ENCODE results near the gene CGB8. TPM values are rescaled to one million over a fixed set of nuclear protein-coding genes. Genes with fewer than 3 reads are reported as not detected.
"Not testable (repeated sequence)": the region's sequence is repeated elsewhere in the genome, so short reads cannot be mapped to it uniquely, and the experiment has no call there.

The CGB8 gene
- total RNA-seq, 3 donors from 2014 or later, result not detected

DNA sequence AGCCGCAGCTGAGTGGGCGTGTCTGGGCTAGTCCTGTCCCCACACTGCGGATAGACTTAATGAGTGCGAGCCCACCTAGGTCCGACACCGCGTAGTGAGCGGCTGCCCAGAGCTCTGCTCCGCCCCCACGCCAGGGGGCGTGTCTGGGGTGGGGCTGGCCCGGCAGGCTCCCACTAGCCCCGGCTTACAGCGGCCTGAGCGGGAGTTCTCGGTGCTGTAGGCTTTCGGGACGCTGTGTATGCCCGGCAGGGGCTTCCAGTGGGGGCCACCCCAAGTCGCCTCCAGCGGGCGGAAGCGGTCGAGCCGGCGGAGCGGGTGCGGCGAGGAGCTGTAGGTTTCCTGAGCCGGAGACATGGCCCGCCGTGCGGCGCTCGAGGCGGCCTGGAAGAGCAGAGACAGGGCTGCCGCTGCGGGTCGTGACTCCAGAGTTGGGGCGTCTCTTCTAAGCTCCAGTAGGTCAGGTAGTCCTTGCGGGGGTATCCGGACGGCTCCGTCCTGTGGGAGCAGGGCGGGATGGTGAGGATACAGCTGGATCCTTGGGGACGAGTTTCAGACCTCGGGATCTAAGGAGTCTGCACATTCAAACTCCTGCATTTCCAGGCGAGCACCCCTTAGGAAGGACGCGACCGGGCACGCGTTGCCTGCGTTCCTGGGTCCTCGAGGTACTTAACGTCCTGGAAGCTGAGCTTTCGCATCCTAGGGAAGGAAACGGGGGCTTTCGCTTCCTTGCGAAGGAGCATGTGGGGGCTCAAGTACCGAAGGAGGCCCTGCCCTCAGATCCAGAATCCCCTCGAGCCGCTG, 7.4 kb upstream of the CGB8 start:
- peaks cover 13% of the 10 kb centered on the region for H3K4me1 ChIP-seq (ENCODE audit: low read depth)
- TF ChIP-seq, protein P1, sequence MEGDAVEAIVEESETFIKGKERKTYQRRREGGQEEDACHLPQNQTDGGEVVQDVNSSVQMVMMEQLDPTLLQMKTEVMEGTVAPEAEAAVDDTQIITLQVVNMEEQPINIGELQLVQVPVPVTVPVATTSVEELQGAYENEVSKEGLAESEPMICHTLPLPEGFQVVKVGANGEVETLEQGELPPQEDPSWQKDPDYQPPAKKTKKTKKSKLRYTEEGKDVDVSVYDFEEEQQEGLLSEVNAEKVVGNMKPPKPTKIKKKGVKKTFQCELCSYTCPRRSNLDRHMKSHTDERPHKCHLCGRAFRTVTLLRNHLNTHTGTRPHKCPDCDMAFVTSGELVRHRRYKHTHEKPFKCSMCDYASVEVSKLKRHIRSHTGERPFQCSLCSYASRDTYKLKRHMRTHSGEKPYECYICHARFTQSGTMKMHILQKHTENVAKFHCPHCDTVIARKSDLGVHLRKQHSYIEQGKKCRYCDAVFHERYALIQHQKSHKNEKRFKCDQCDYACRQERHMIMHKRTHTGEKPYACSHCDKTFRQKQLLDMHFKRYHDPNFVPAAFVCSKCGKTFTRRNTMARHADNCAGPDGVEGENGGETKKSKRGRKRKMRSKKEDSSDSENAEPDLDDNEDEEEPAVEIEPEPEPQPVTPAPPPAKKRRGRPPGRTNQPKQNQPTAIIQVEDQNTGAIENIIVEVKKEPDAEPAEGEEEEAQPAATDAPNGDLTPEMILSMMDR (IDR thresholded peaks at IDR 0.05), result no peak
- intact Hi-C loops (cut with DNase I, micrococcal nuclease), result no loop called here
- H3K9me3 ChIP-seq, result no peaks in the 10 kb centered on the region
- H3K36me3 ChIP-seq (ENCODE audit: low read depth), result no peaks in the 10 kb centered on the region
- peak; percentile 87 for ATAC-seq
- H3K4me3 ChIP-seq, result no peak overlapping the region
- peak; percentile 62 to 77 (median 74) for DNase-seq

DNA sequence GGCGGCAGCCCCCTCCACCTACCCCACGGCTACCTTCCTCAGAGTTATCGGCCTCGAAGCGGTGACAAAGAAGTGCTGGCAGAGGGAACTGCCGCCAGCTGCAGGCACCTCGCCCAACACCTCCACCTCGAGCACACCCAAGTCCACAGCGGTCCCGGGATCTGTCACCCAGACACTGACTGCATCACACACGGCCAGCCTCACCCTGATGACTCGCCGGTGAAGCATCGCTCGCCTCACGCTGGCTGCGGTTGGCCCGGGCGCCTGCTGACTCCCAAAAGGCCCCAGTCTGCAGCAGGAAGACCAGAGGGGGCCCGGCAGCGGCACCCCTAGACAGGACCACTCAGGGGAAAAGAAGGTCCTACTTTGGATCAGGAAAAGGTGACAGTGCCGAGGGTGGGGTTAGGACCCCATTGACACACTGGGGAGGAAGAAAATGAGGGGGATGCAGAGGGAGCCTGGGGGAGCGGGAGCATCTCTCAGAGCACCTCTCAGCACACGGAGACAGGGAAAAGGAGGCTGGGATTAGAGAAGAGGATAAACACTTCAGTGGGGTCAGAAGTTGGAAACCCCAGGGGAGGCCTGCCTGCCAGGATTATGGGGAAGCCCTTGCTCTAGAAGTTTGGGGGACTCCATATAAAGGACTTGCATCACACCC, 1.6 kb upstream of the CGB8 start:
- H3K4me3 ChIP-seq; H3K9me3 ChIP-seq; H3K4me1 ChIP-seq (ENCODE audit: low read depth); DNase-seq; intact Hi-C loops (cut with DNase I, micrococcal nuclease); H3K36me3 ChIP-seq (ENCODE audit: low read depth); ATAC-seq: not testable (repeated sequence)

DNA sequence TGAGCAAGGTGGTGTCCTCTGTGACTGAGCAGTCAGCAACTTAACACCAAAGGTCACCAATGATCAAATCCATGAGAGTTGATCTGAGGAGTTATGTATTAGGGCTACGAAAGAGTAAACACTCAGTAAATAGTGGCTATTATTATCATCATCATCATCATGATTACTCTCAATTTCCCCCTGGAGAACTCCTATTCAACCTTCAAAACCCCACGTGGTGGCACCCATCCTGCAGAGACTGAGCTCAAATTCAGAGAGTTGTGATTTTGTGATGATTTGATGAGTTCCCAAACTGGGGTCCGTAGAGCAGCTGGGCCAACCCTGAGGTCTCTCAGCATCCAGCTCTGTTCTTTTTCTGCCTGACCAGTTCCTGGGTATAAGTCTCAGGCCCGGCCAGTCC, 923 bp upstream of the CGB8 start:
- H3K36me3 ChIP-seq (ENCODE audit: low read depth); intact Hi-C loops (cut with DNase I, micrococcal nuclease); H3K9me3 ChIP-seq; H3K4me1 ChIP-seq (ENCODE audit: low read depth); H3K4me3 ChIP-seq; DNase-seq; ATAC-seq: not testable (repeated sequence)

DNA sequence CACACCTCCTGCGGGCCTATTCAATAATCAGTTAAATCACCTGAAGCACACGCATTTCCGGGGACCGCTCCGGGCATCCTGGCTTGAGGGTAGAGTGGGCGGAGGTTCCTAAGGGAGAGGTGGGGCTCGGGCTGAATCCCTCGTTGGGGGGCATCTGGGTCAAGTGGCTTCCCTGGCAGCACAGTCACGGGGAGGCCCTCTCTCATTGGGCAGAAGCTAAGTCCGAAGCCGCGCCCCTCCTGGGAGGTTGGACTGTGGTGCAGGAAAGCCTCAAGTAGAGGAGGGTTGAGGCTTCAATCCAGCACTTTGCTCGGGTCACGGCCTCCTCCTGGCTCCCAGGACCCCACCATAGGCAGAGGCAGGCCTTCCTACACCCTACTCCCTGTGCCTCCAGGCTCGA, 5.4 kb downstream of the CGB8 start, which contains the start of gene CGB5:
Gene CGB5 (plus strand): TSS at position 301 of the 400 bp plus-strand sequence. CDS start 362 bp downstream, outside the sequence.
- not testable (repeated sequence) for H3K36me3 ChIP-seq (ENCODE audit: low read depth)

DNA sequence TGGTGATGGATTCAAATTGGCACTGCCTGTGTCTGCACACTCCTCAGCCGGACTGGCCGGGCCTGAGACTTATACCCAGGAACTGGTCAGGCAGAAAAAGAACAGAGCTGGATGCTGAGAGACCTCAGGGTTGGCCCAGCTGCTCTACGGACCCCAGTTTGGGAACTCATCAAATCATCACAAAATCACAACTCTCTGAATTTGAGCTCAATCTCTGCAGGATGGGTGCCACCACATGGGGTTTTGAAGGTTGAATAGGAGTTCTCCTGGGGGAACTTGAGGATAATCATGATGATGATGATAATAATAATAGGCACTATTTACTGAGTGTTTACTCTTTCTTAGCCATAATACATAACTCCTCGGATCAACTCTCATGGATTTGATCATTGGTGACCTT, 6.2 kb downstream of the CGB8 start:
- DNase-seq; H3K36me3 ChIP-seq (ENCODE audit: low read depth); intact Hi-C loops (cut with DNase I, micrococcal nuclease); H3K4me1 ChIP-seq (ENCODE audit: low read depth); H3K9me3 ChIP-seq; H3K4me3 ChIP-seq; ATAC-seq: not testable (repeated sequence)

More for the DNA sequence above, 5.4 kb downstream of the CGB8 start, which contains the start of gene CGB5:
- H3K9me3 ChIP-seq; ATAC-seq; H3K4me3 ChIP-seq; H3K4me1 ChIP-seq (ENCODE audit: low read depth); intact Hi-C loops (cut with DNase I, micrococcal nuclease); DNase-seq: not testable (repeated sequence)

DNA sequence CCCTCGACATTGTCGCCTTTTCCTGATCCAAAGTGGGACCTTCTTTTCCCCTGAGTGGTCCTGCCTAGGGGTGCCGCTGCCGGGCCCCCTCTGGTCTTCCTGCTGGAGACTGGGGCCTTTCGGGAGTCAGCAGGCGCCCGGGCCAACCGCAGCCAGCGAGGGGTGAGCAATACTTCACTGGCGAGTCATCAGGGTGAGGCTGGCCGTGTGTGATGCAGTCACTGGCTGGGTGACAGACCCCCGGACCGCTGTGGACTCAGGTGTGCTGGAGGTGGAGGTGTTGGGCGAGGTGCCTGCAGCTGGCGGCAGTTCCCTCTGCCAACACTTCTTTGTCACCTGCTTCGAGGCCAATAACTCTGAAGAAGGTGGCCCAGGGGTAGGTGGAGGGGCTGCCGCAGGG, 6.7 kb downstream of the CGB8 start:
- H3K9me3 ChIP-seq, result no peaks in the 10 kb centered on the region
- TF ChIP-seq, protein P1 (IDR thresholded peaks at IDR 0.05), result no peak
- DNase-seq, result no peak
- no peak for ATAC-seq
- H3K4me3 ChIP-seq, result no peak overlapping the region
- H3K4me1 ChIP-seq (ENCODE audit: low read depth), result no peaks in the 10 kb centered on the region
- no peaks in the 10 kb centered on the region for H3K36me3 ChIP-seq (ENCODE audit: low read depth)
- intact Hi-C loops (cut with DNase I, micrococcal nuclease), result no loop called here

DNA sequence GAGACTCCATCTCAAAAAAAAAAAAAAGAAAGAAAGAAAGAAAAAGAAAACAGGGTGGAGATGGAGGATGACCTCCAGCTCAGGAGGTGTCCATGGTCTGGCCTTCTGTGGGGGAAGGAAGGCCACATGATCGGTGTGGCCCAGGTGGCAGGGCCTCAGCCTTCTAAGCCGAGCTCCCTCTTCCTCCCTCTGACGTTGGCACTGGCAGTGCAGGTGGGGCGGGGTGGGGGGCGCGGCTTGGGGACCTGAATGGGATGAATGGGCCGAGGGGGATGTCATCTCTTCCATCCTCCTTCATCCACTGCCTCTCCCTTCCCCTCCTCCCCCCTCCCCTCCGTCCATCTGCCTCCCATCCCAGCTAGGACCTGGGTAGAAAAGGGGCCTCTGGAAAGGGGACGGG, 9.2 kb downstream of the CGB8 start:
- ATAC-seq; intact Hi-C loops (cut with DNase I, micrococcal nuclease); H3K9me3 ChIP-seq; H3K4me3 ChIP-seq; H3K4me1 ChIP-seq (ENCODE audit: low read depth); DNase-seq; H3K36me3 ChIP-seq (ENCODE audit: low read depth): not testable (repeated sequence)

DNA sequence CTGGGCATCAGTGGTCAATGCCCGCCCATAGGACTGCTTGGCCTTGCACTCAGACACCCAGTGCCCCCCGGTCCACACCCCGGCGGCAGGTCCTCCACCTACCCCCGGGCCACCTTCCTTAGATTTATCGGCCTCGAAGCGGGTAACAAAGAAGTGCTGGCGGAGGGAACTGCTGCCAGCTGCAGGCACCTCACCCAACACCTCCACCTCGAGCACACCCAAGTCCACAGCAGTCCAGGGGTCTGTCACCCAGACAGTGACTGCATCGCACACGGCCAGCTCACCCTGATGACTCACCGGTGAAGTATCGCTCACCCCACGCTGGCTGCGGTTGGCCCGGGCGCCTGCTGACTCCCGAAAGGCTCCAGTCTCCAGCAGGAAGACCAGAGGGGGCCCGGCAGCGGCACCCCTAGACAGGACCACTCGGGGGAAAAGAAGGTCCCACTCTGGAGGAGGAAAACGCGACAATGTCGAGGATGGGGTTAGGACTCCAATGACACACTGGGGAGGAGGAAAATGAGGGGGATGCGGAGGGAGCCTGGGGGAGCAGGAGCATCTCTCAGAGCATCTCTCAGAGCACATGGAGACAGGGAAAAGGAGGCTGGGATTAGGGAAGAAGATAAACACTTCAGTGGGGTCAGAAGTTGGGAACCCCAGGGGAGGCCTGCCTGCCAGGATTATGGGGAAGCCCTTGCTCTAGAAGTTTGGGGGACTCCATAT, 10.2 kb downstream of the CGB8 start:
- H3K4me1 ChIP-seq (ENCODE audit: low read depth); ATAC-seq; DNase-seq; intact Hi-C loops (cut with DNase I, micrococcal nuclease); H3K36me3 ChIP-seq (ENCODE audit: low read depth); H3K9me3 ChIP-seq; H3K4me3 ChIP-seq: not testable (repeated sequence)

DNA sequence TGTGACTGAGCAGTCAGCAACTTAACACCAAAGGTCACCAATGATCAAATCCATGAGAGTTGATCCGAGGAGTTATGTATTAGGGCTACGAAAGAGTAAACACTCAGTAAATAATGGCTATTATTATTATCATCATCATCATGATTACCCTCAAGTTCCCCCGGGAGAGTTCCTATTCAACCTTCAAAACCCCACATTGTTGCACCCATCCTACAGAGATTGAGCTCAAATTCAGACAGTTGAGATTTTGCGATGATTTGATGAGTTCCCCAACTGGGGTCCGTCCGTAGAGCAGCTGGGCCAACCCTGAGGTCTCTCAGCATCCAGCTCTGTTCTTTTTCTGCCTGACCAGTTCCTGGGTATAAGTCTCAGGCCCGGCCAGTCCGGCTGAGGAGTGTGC, 10.8 kb downstream of the CGB8 start:
- DNase-seq; H3K4me1 ChIP-seq (ENCODE audit: low read depth); H3K36me3 ChIP-seq (ENCODE audit: low read depth); intact Hi-C loops (cut with DNase I, micrococcal nuclease); ATAC-seq; H3K9me3 ChIP-seq; H3K4me3 ChIP-seq: not testable (repeated sequence)

DNA sequence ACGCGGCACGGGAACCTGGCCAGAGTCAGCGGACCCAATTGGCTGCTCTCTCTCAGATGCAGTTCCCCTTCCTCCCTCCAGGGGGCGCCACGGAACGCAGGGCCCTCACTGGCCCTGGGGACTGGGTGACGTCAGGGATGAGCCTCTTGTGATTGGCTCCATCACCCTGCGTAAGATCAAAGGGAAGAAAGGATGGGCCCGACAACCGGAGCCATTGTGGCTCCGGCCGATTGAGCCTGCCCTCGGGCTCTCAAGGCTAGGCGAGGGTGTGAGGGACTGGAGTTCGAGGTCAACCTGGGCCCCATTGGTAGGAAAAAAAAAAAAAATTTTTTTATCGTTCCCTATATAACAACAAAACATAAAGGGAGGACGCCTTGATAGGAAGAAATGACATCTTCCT, 12.1 kb downstream of the CGB8 start, which contains the start of gene CGB1:
Gene CGB1 (minus strand): TSS at position 81 of the 400 bp plus-strand sequence. CDS start 184 bp downstream, outside the sequence.
- ATAC-seq; intact Hi-C loops (cut with DNase I, micrococcal nuclease); H3K4me1 ChIP-seq (ENCODE audit: low read depth); H3K9me3 ChIP-seq; H3K36me3 ChIP-seq (ENCODE audit: low read depth); H3K4me3 ChIP-seq; DNase-seq: not testable (repeated sequence)

DNA sequence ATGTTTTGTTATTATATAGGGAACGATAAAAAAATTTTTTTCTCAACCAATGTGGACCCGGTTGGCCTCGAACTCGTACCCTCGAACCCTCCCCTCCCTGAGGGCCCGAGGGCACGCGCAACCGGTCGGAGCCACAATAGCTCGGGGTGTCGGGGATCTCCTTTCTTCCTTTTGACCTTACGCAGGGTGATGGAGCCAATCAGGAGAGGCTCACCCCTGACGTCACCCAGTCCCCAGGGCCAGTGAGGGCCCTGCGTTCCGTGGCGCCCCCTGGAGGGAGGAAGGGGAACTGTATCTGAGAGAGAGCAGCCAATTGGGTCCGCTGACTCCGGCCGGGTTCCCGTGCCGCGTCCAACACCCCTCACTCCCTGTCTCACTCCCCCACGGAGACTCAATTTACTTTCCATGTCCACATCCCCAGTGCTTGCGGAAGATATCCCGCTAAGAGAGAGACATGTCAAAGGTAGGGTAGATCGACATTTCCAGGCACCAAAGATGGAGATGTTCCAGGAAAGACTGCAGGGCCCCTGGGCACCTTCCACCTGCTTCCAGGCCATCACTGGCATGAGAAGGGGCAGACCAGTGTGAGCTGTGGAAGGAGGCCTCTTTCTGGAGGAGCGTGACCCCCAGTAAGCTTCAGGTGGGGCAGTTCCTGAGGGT, 17.1 kb downstream of the CGB8 start, which contains the start of gene CGB2:
Gene CGB2 (plus strand): TSS at position 249 of the 660 bp plus-strand sequence. CDS start 206 bp downstream, at position 455.
- not testable (repeated sequence) for DNase-seq, H3K9me3 ChIP-seq

More for the DNA sequence above, 17.1 kb downstream of the CGB8 start, which contains the start of gene CGB2:
- H3K4me1 ChIP-seq (ENCODE audit: low read depth); intact Hi-C loops (cut with DNase I, micrococcal nuclease); ATAC-seq; H3K4me3 ChIP-seq; H3K36me3 ChIP-seq (ENCODE audit: low read depth): not testable (repeated sequence)

All from mucosa of descending colon (tissue), 3 donors.